Rectal smooth muscle tissue (tissue), 1 donor: Measurements from ENCODE around the gene POTEE.
"Not testable (repeated sequence)": the region's sequence is repeated elsewhere in the genome, so short reads cannot be mapped to it uniquely, and the experiment has no call there.

Experiments
- H3K27ac ChIP-seq: one replicate; pipeline ENCODE4 v1.7.0; 2013; ENCODE audit warnings: low read depth, low read length, inconsistent platforms
- H3K27me3 ChIP-seq: one replicate; pipeline ENCODE4 v1.7.0; 2013; ENCODE audit warnings: low read length; ENCODE audit not compliant: control insufficient read depth, insufficient read depth
- H3K36me3 ChIP-seq: one replicate; pipeline ENCODE4 v1.7.0; 2013; ENCODE audit warnings: low read length; ENCODE audit not compliant: control insufficient read depth, insufficient read depth
- H3K4me1 ChIP-seq: one replicate; pipeline ENCODE4 v1.7.0; 2013; ENCODE audit warnings: low read length; ENCODE audit not compliant: control insufficient read depth, insufficient read depth
- H3K4me3 ChIP-seq: one replicate; pipeline ENCODE4 v1.7.0; 2013; ENCODE audit warnings: low read length
- H3K9ac ChIP-seq: one replicate; pipeline ENCODE4 v1.7.0; 2013; ENCODE audit warnings: low read length

Gene POTEE

GRCh38 chr2:131209030-131209772, at the start of gene POTEE:
Gene POTEE (plus strand): TSS chr2:131209536. CDS start chr2:131218403, 8,867 bp downstream.
- not testable (repeated sequence) for H3K4me1 ChIP-seq, H3K27ac ChIP-seq, H3K36me3 ChIP-seq, H3K9ac ChIP-seq, H3K27me3 ChIP-seq, H3K4me3 ChIP-seq

- H3K27me3 ChIP-seq, H3K4me3 ChIP-seq, H3K4me1 ChIP-seq, H3K27ac ChIP-seq, H3K36me3 ChIP-seq, H3K9ac ChIP-seq: not testable (repeated sequence)
These were observed 43.8 kb upstream of the POTEE start for GRCh38 chr2:131165562-131165961.

GRCh38 chr2:131168538-131168937, 40.8 kb upstream of the POTEE start:
- H3K36me3 ChIP-seq = no peaks in the 10 kb centered on the region
- H3K9ac ChIP-seq = no peak overlapping the region
- no peaks in the 10 kb centered on the region for H3K27me3 ChIP-seq
- H3K4me1 ChIP-seq = no peaks in the 10 kb centered on the region
- no peak overlapping the region for H3K27ac ChIP-seq
- no peak overlapping the region for H3K4me3 ChIP-seq

- H3K4me1 ChIP-seq, H3K9ac ChIP-seq, H3K27ac ChIP-seq, H3K4me3 ChIP-seq, H3K27me3 ChIP-seq, H3K36me3 ChIP-seq: not testable (repeated sequence)
These were observed 31.3 kb upstream of the POTEE start for GRCh38 chr2:131178050-131178449.

GRCh38 chr2:131178721-131179418, 30.5 kb upstream of the POTEE start:
- not testable (repeated sequence) for H3K27ac ChIP-seq, H3K9ac ChIP-seq, H3K27me3 ChIP-seq, H3K4me1 ChIP-seq, H3K36me3 ChIP-seq, H3K4me3 ChIP-seq

- not testable (repeated sequence) for H3K4me3 ChIP-seq, H3K4me1 ChIP-seq, H3K36me3 ChIP-seq, H3K9ac ChIP-seq, H3K27me3 ChIP-seq, H3K27ac ChIP-seq
These were observed 27.9 kb upstream of the POTEE start for GRCh38 chr2:131181451-131181850.

GRCh38 chr2:131193421-131193820, 15.9 kb upstream of the POTEE start:
- H3K36me3 ChIP-seq, H3K27ac ChIP-seq, H3K9ac ChIP-seq, H3K27me3 ChIP-seq, H3K4me3 ChIP-seq, H3K4me1 ChIP-seq: not testable (repeated sequence)

- H3K27me3 ChIP-seq, H3K27ac ChIP-seq, H3K9ac ChIP-seq, H3K36me3 ChIP-seq, H3K4me1 ChIP-seq, H3K4me3 ChIP-seq: not testable (repeated sequence)
These were observed 13.2 kb upstream of the POTEE start for GRCh38 chr2:131196186-131196585.

- Histone ChIP-seq H3K27ac (no peak overlapping the region), H3K9ac (no peak overlapping the region), H3K27me3 (no peaks in the 10 kb centered on the region), H3K4me1 (no peaks in the 10 kb centered on the region), H3K4me3 (no peak overlapping the region), H3K36me3 (no peaks in the 10 kb centered on the region)
These were observed 8.2 kb upstream of the POTEE start for GRCh38 chr2:131201098-131201497.

GRCh38 chr2:131207839-131208238, 1.5 kb upstream of the POTEE start:
- H3K4me3 ChIP-seq, H3K4me1 ChIP-seq, H3K9ac ChIP-seq, H3K36me3 ChIP-seq, H3K27ac ChIP-seq, H3K27me3 ChIP-seq: not testable (repeated sequence)

GRCh38 chr2:131209773-131210104, 403 bp downstream of the POTEE start:
- H3K9ac ChIP-seq, H3K27ac ChIP-seq, H3K4me1 ChIP-seq, H3K27me3 ChIP-seq, H3K36me3 ChIP-seq, H3K4me3 ChIP-seq: not testable (repeated sequence)

- H3K4me1 ChIP-seq, H3K36me3 ChIP-seq: not testable (repeated sequence)
These were observed 1.3 kb downstream of the POTEE start for GRCh38 chr2:131210434-131211211.

More at GRCh38 chr2:131210434-131211211, 1.3 kb downstream of the POTEE start:
- not testable (repeated sequence) for H3K4me3 ChIP-seq, H3K27me3 ChIP-seq, H3K27ac ChIP-seq, H3K9ac ChIP-seq
